Astrocyte (in vitro differentiated cells and primary cell): ENCODE measurements around the gene NUAK1. TPM values are rescaled to one million over a fixed set of nuclear protein-coding genes. Genes with fewer than 3 reads are reported as not detected.

Experiments
- DNase-seq: peaks from one replicate; pipeline ENCODE4 v3.0.0-alpha.2; 2010; ENCODE audit warnings: low read depth
- FAIRE-seq: peaks from 2 replicates; lab custom pipeline; 2011; peaks lifted over from hg19 to GRCh38; lab: Jason Lieb, UNC
- H2AFZ ChIP-seq: 2 replicates; pipeline ENCODE4 v1.6.0; 2012; ENCODE audit warnings: low read depth, low read length, inconsistent platforms
- H3K27ac ChIP-seq: 2 replicates; pipeline ENCODE4 v1.5.1; 2011; ENCODE audit warnings: low read depth, low read length, inconsistent platforms
- H3K27me3 ChIP-seq: 2 replicates; pipeline ENCODE4 v1.6.0; 2011; ENCODE audit warnings: low read length, inconsistent platforms; ENCODE audit not compliant: insufficient read depth
- H3K36me3 ChIP-seq: 2 replicates; pipeline ENCODE4 v1.5.1; 2011; ENCODE audit warnings: low read length, inconsistent platforms; ENCODE audit not compliant: insufficient read depth
- H3K4me1 ChIP-seq: 2 replicates; pipeline ENCODE4 v1.5.1; 2011; ENCODE audit warnings: low read length, inconsistent platforms; ENCODE audit not compliant: insufficient read depth
- H3K4me2 ChIP-seq: 2 replicates; pipeline ENCODE4 v1.6.0; 2012; ENCODE audit warnings: low read length, inconsistent platforms
- H3K4me3 ChIP-seq: 2 replicates; pipeline ENCODE4 v1.5.1; 2011; ENCODE audit warnings: low read depth, mild to moderate bottlenecking, low read length, inconsistent platforms; ENCODE audit not compliant: insufficient read depth
- H3K79me2 ChIP-seq: 2 replicates; pipeline ENCODE4 v1.6.0; 2012; ENCODE audit warnings: mild to moderate bottlenecking, low read length, inconsistent platforms; ENCODE audit not compliant: insufficient read depth
- H3K9ac ChIP-seq: 2 replicates; pipeline ENCODE4 v1.6.0; 2012; ENCODE audit warnings: mild to moderate bottlenecking, low read length, inconsistent platforms
- H3K9me3 ChIP-seq: 2 replicates; pipeline ENCODE4 v1.5.1; 2012; ENCODE audit warnings: low read depth, mild to moderate bottlenecking, low read length, inconsistent platforms; ENCODE audit not compliant: insufficient read depth
- H4K20me1 ChIP-seq: 2 replicates; pipeline ENCODE4 v1.6.0; 2012; ENCODE audit warnings: low read length, inconsistent platforms; ENCODE audit not compliant: insufficient read depth
- H3K27ac Mint-ChIP-seq: one replicate; pipeline ENCODE4 v1.8.0; 2021; ENCODE audit warnings: mild to moderate bottlenecking, mixed read lengths; ENCODE audit not compliant: unreplicated experiment
- H3K27me3 Mint-ChIP-seq: one replicate; pipeline ENCODE4 v1.8.0; 2021; ENCODE audit warnings: low read depth, mixed read lengths; ENCODE audit not compliant: unreplicated experiment
- H3K36me3 Mint-ChIP-seq: one replicate; pipeline ENCODE4 v1.8.0; 2021; ENCODE audit warnings: low read depth, mixed read lengths; ENCODE audit not compliant: unreplicated experiment
- H3K4me1 Mint-ChIP-seq: one replicate; pipeline ENCODE4 v1.8.0; 2021; ENCODE audit warnings: low read depth, mixed read lengths; ENCODE audit not compliant: unreplicated experiment
- H3K4me3 Mint-ChIP-seq: one replicate; pipeline ENCODE4 v1.8.0; 2021; ENCODE audit warnings: mild to moderate bottlenecking, moderate library complexity, mixed read lengths; ENCODE audit not compliant: unreplicated experiment
- H3K9me3 Mint-ChIP-seq: one replicate; pipeline ENCODE4 v1.8.0; 2021; ENCODE audit warnings: mild to moderate bottlenecking, mixed read lengths; ENCODE audit not compliant: unreplicated experiment
- CTCF ChIP-seq: IDR thresholded peaks from 2 replicates; pipeline ENCODE4 v1.5.1; 2011; ENCODE audit warnings: low read depth, mild to moderate bottlenecking, inconsistent platforms, low read length, moderate library complexity; ENCODE audit not compliant: insufficient read depth
- EZH2 ChIP-seq: IDR thresholded peaks from 2 replicates; pipeline ENCODE4 v1.6.1; 2012; ENCODE audit warnings: mild to moderate bottlenecking, low read length, inconsistent platforms; ENCODE audit not compliant: insufficient read depth
- total RNA-seq: library from RNA; stranded (reverse); gene quantifications from 2 replicates; pipeline ENCODE4 v1.2.1, GENCODE V29; 2021

Gene NUAK1
- total RNA-seq, 1 donor from 2014 or later, result 94.0 TPM

- TF ChIP-seq EZH2, result no peak
- TF ChIP-seq CTCF, result no peak
- Histone ChIP-seq H3K79me2 (peaks cover 25% of the 10 kb centered on the region), H3K9me3 (no peaks in the 10 kb centered on the region), H3K4me3 (no peak overlapping the region), H3K4me2 (peak overlapping the region; percentile 0), H3K36me3 (no peaks in the 10 kb centered on the region), H3K27ac (no peak overlapping the region), H4K20me1 (peaks cover 4% of the 10 kb centered on the region), H3K4me1 (peaks cover 16% of the 10 kb centered on the region), H2AFZ (no peak overlapping the region), H3K9ac (no peak overlapping the region), H3K27me3 (no peaks in the 10 kb centered on the region)
- FAIRE-seq (no peak), DNase-seq (no peak)
- peak overlapping the region; percentile 17 for H3K4me3 Mint-ChIP-seq
- H3K9me3 Mint-ChIP-seq, result no peaks in the 10 kb centered on the region
- no peaks in the 10 kb centered on the region for H3K27me3 Mint-ChIP-seq
- peaks cover 39% of the 10 kb centered on the region for H3K4me1 Mint-ChIP-seq
- H3K27ac Mint-ChIP-seq, result peak overlapping the region; percentile 2
- H3K36me3 Mint-ChIP-seq, result no peaks in the 10 kb centered on the region
Measured at GRCh38 chr12:106145539-106146447, 7.0 kb upstream of the NUAK1 start.

DNA sequence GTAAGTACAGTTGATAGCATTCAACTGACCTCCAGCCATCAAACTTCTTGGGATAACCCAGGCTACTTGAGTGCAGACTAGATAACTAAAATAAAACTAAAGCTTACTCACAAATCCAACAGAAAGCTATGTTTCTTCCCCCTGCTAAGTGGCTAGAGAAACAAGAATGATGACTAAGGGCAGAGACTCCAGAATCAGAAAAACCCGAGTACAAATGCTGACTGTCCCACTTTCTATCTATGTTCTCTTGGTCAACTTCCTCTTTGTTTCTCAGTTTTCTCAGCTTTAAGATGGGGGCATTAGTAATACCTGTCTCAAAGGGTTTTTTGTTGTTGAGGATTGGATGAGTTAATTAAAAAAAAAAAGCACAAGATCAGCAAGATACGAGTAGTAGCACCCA is 6.1 kb upstream of the NUAK1 start:
- DNase-seq (no peak), FAIRE-seq (peak; percentile 73)
- H3K4me1 ChIP-seq, result peaks cover 23% of the 10 kb centered on the region
- H3K27me3 ChIP-seq, result no peaks in the 10 kb centered on the region
- Mint-ChIP-seq H3K36me3 (no peaks in the 10 kb centered on the region), H3K9me3 (no peaks in the 10 kb centered on the region), H3K4me3 (no peak overlapping the region), H3K4me1 (peaks cover 44% of the 10 kb centered on the region), H3K27ac (peak overlapping the region; percentile 73), H3K27me3 (no peaks in the 10 kb centered on the region)
- H3K27ac ChIP-seq, result no peak overlapping the region
- no peaks in the 10 kb centered on the region for H3K9me3 ChIP-seq
- H3K4me2 ChIP-seq, result peak overlapping the region; percentile 0
- peaks cover 4% of the 10 kb centered on the region for H4K20me1 ChIP-seq
- H2AFZ ChIP-seq, result no peak overlapping the region
- H3K9ac ChIP-seq, result no peak overlapping the region
- H3K79me2 ChIP-seq, result peaks cover 35% of the 10 kb centered on the region
- TF ChIP-seq CTCF (no peak), EZH2 (no peak)
- no peak overlapping the region for H3K4me3 ChIP-seq
- H3K36me3 ChIP-seq, result no peaks in the 10 kb centered on the region
